ENCODE data around the gene B3GNT9.

Gene B3GNT9

DNA sequence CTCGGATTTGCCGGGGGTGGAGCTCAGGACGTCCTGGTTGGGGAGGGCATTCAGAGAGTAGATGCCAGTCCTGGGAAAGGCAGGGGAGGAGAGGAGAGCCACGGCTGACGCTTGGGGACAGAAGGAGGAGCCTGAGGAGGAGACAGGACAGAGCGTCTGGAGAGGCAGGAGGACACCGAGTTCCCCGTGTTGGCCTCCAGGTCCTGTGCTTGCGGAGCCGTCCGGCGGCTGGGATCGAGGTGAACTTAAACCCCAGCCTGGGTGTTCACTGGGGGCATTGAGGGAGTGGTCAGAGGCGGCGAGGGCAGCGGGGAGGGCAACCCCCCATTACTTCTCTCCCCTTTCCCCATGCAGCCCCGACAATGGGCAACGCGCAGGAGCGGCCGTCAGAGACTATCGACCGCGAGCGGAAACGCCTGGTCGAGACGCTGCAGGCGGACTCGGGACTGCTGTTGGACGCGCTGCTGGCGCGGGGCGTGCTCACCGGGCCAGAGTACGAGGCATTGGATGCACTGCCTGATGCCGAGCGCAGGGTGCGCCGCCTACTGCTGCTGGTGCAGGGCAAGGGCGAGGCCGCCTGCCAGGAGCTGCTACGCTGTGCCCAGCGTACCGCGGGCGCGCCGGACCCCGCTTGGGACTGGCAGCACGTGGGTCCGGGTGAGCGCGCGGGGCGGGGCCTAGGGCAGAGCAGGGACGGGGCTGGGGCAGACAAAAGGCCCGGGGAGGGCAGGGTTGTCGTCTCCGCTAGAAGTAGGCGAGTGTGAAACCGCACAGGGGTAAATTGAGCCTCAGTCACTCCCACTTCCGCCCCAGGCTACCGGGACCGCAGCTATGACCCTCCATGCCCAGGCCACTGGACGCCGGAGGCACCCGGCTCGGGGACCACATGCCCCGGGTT is 23.3 kb upstream of the B3GNT9 start:
- H3K9ac ChIP-seq (ENCODE audit: low read depth, low read length) = peak overlapping the region; percentile 71
- no peaks in the 10 kb centered on the region for H3K36me3 ChIP-seq (ENCODE audit: insufficient read depth, low read length)
- peak overlapping the region; percentile 68 for H3K4me3 ChIP-seq (ENCODE audit: low read length)
- peaks cover 53% of the 10 kb centered on the region for H3K4me1 ChIP-seq (ENCODE audit: control insufficient read depth, insufficient read depth, low read length)
- no peaks in the 10 kb centered on the region for H3K27me3 ChIP-seq (ENCODE audit: control insufficient read depth, insufficient read depth, low read length)
- H3K9me3 ChIP-seq (replicated peaks; ENCODE audit: low read length) = no peaks in the 10 kb centered on the region
- peak overlapping the region; percentile 88 for H3K4me2 ChIP-seq (ENCODE audit: low read length)

DNA sequence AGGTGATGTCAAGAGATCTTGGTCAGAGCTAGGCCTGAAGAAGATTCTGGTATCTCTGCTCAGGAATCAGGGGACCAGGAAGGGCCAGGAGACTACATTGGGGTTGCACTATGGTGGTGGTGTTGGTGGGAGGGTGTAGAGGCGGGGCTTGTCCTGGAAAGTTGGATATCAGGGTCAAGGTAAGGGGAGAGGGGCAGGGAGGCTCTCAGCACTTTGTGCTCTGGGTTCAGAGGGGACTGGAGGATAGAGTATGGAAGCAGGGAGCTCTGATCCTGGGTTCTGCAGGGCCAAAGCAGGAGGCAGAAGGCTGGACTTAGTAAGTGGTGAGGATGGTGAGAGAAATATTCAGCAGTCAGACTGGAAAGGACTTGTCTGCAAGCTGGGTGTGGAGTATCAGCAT is 22.5 kb upstream of the B3GNT9 start:
- no peaks in the 10 kb centered on the region for H3K27me3 ChIP-seq (ENCODE audit: control insufficient read depth, insufficient read depth, low read length)

DNA sequence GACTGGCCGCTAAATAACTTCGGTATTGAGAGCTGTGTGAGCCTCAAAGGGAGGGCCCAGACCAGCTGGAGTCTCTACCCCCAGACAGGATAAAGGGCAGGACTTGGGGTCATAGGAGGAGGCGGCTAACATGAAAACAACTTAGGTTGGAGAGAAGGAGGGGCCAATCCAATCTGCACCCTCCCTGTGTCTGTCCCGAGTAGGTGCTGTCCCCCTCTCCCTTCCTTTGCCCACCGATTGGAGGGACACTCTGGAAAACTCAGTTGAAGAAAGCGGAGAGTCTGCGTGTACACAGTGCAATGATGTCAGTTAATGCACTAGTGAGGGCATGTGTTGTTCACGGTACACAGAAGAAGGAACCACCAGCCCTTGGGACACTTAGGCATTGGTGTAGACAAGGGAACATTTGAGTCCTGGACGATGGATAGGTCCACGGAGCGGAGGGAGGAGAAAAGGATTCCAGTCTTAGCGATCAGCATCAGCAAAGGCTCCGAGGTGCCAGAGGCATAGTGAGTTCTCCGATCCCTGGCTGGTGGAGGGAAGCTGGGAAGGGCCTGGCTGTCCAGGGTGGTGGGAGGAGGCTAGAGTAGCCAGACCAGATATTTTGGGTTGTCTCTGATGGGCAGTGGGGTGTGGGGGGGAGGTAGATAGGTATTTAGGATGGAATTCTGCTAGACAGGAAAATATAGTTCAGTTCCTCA is 20.3 kb upstream of the B3GNT9 start:
- H3K27me3 ChIP-seq (ENCODE audit: control insufficient read depth, insufficient read depth, low read length) = no peaks in the 10 kb centered on the region
- no peaks in the 10 kb centered on the region for H3K9me3 ChIP-seq (replicated peaks; ENCODE audit: low read length)
- no peaks in the 10 kb centered on the region for H3K36me3 ChIP-seq (ENCODE audit: insufficient read depth, low read length)
- H3K4me2 ChIP-seq (ENCODE audit: low read length) = peak overlapping the region; percentile 86
- peak overlapping the region; percentile 78 for H3K9ac ChIP-seq (ENCODE audit: low read depth, low read length)
- peaks cover 51% of the 10 kb centered on the region for H3K4me1 ChIP-seq (ENCODE audit: control insufficient read depth, insufficient read depth, low read length)
- peak overlapping the region; percentile 60 for H3K4me3 ChIP-seq (ENCODE audit: low read length)

More for the DNA sequence above, 22.5 kb upstream of the B3GNT9 start:
- H3K9me3 ChIP-seq (replicated peaks; ENCODE audit: low read length) = no peaks in the 10 kb centered on the region
- peak overlapping the region; percentile 68 for H3K4me3 ChIP-seq (ENCODE audit: low read length)
- no peaks in the 10 kb centered on the region for H3K36me3 ChIP-seq (ENCODE audit: insufficient read depth, low read length)
- peak overlapping the region; percentile 88 for H3K4me2 ChIP-seq (ENCODE audit: low read length)
- peak overlapping the region; percentile 71 for H3K9ac ChIP-seq (ENCODE audit: low read depth, low read length)
- peaks cover 53% of the 10 kb centered on the region for H3K4me1 ChIP-seq (ENCODE audit: control insufficient read depth, insufficient read depth, low read length)

DNA sequence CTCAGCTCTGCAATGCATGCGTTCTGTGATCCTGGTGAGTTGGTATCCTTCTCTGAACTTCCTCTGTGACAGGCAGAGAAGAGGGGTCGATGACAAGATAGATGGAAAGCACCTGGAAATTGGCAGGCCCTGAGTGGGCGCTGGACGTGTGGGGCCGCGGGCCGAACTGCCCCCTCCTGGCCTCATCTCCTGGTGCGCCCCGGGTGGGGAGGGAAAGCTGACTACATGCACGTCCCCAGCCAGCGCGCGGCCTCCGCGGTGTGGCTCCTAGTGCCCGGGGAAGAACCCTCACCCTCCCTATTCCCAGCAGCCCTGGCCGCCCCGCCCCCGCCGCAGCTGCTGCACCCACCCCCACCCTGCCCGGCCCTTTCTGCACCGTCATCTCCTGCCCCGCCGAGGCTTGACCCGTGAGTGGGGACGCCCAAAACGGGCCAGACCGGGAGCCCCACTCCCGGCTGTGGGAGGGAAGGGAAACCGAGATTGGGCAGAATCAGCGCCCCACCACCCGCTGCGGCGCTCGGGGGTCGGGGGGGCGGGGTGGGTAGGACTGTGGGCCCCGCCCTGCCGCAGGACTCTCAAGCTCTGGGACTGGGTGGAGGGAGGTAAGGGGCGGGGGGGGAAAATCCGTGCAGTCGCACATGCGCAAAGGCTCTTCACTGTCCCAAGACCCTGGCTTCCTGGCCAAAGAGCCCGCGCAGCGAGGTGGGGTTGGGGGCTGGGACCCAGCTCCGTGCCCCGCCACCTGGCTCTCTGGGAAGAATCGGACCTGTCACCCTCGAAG is 19.6 kb upstream of the B3GNT9 start, which contains the start of gene NOL3:
Gene NOL3 (plus strand): TSS at position 371 of the 781 bp plus-strand sequence.
- Histone ChIP-seq H3K36me3 (ENCODE audit: insufficient read depth, low read length) (no peaks in the 10 kb centered on the region), H3K4me1 (ENCODE audit: control insufficient read depth, insufficient read depth, low read length) (peaks cover 50% of the 10 kb centered on the region), H3K4me2 (ENCODE audit: low read length) (peak within 1 kb of the TSS; percentile 86), H3K9me3 (replicated peaks; ENCODE audit: low read length) (no peaks in the 10 kb centered on the region), H3K9ac (ENCODE audit: low read depth, low read length) (peak within 1 kb of the TSS; percentile 78), H3K4me3 (ENCODE audit: low read length) (peak within 1 kb of the TSS; percentile 73), H3K27me3 (ENCODE audit: control insufficient read depth, insufficient read depth, low read length) (no peaks in the 10 kb centered on the region)

DNA sequence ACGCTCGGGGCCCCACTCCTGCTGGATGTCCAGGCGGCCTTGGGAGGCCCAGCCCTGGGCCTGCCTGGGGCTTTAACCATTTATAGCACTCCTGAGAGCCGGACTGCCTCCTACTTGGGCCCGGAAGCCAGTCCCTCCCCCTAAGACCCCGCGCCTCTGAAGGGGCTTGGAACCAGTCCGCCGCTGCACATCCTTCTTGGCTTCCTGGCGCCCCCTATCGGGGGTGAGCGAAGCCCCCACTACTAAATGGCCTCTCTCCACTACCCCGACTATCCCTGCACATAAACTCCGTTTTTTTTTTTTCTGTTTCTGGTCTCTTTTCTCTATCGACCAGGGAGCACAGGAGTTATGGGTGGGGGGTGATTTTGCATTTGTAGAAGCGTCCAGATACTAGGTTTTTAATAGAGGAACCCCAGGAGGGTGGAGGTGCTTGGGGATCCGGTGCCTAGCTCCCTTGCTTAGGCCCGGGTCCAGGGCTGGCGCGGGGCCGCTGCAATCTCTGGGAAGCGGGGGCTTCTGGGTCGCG is 18.9 kb upstream of the B3GNT9 start:
- Histone ChIP-seq H3K4me3 (ENCODE audit: low read length) (peak overlapping the region; percentile 73), H3K27me3 (ENCODE audit: control insufficient read depth, insufficient read depth, low read length) (no peaks in the 10 kb centered on the region), H3K4me1 (ENCODE audit: control insufficient read depth, insufficient read depth, low read length) (peaks cover 47% of the 10 kb centered on the region), H3K4me2 (ENCODE audit: low read length) (peak overlapping the region; percentile 86), H3K36me3 (ENCODE audit: insufficient read depth, low read length) (no peaks in the 10 kb centered on the region), H3K9ac (ENCODE audit: low read depth, low read length) (peak overlapping the region; percentile 78), H3K9me3 (replicated peaks; ENCODE audit: low read length) (no peaks in the 10 kb centered on the region)

DNA sequence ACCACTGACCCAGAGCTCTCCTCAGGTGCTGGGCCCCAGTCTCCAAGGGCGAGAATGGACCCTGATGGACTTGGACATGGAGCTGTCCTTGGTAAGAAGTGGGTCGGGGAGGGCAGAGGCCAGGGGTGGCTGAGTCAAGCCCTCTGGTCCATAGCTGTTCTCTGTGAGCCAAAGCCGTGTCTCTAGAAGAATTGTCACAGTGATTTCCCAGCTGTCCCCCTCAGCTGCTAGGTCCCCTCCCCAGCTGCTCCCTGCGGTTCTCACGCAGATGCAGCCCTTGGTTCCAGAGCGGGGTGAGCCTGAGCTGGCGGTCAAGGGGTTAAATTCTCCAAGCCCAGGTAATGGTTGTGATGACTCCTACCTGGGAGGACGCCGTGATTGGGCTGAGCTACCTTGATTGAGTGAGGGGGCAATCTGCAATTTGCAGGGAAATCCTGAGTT is 18.2 kb upstream of the B3GNT9 start:
- Histone ChIP-seq H3K27me3 (ENCODE audit: control insufficient read depth, insufficient read depth, low read length) (peaks cover 2% of the 10 kb centered on the region), H3K4me1 (ENCODE audit: control insufficient read depth, insufficient read depth, low read length) (peaks cover 46% of the 10 kb centered on the region)

DNA sequence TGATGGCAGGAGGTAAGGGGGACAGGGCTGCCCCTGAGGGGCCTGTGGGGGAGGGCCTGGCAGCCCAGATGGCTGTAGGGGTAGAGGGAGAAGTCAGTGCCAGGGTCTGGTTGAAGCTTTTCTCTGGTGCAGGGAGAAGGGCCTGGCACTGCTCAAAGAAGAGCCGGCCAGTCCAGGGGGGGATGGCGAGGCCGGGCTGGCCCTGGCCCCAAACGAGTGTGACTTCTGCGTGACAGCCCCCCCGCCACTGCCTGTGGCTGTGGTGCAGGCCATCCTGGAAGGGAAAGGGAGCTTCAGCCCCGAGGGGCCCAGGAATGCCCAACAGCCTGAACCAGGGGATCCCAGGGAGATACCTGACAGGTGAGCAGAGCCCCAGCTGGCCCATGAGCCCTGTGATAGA is 16.8 kb upstream of the B3GNT9 start:
- H3K4me3 ChIP-seq (ENCODE audit: low read length) = no peak overlapping the region
- H3K27me3 ChIP-seq (ENCODE audit: control insufficient read depth, insufficient read depth, low read length) = peaks cover 16% of the 10 kb centered on the region
- no peak overlapping the region for H3K4me2 ChIP-seq (ENCODE audit: low read length)
- H3K9ac ChIP-seq (ENCODE audit: low read depth, low read length) = no peak overlapping the region
- peaks cover 49% of the 10 kb centered on the region for H3K4me1 ChIP-seq (ENCODE audit: control insufficient read depth, insufficient read depth, low read length)
- no peaks in the 10 kb centered on the region for H3K36me3 ChIP-seq (ENCODE audit: insufficient read depth, low read length)
- no peaks in the 10 kb centered on the region for H3K9me3 ChIP-seq (replicated peaks; ENCODE audit: low read length)

More for the DNA sequence above, 18.2 kb upstream of the B3GNT9 start:
- Histone ChIP-seq H3K36me3 (ENCODE audit: insufficient read depth, low read length) (no peaks in the 10 kb centered on the region), H3K9ac (ENCODE audit: low read depth, low read length) (no peak overlapping the region), H3K9me3 (replicated peaks; ENCODE audit: low read length) (no peaks in the 10 kb centered on the region), H3K4me2 (ENCODE audit: low read length) (no peak overlapping the region), H3K4me3 (ENCODE audit: low read length) (no peak overlapping the region)

DNA sequence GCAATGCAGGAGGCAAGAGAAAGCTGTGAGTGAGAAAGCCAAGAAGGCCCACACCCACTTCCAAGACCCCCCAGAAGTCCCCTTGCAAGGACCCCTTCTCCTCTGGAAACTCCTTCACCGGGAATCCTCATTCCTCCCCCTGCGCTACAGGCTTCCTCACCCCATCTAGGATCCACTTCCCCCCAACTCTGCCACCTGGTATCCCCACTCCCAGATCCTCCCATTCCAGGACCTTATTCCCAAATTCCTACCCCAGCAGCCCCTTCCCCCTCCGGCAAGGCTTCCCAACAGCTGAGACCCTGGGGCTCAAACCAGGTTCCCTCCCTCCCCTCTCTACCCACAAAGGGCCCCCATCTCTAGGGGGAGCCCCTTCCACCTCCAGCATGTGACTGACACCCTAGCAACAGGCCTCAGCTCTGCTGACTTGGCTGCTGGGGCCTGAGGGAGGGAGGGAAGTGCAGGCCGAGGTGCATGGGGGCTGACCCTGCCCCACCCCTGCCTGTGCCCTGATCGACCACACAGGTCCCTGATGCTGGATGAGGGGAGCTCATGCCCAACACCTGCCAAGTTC is 15.9 kb upstream of the B3GNT9 start:
- H3K36me3 ChIP-seq (ENCODE audit: insufficient read depth, low read length) = no peaks in the 10 kb centered on the region
- no peak overlapping the region for H3K4me2 ChIP-seq (ENCODE audit: low read length)
- peaks cover 18% of the 10 kb centered on the region for H3K27me3 ChIP-seq (ENCODE audit: control insufficient read depth, insufficient read depth, low read length)
- no peaks in the 10 kb centered on the region for H3K9me3 ChIP-seq (replicated peaks; ENCODE audit: low read length)
- peaks cover 49% of the 10 kb centered on the region for H3K4me1 ChIP-seq (ENCODE audit: control insufficient read depth, insufficient read depth, low read length)
- H3K4me3 ChIP-seq (ENCODE audit: low read length) = no peak overlapping the region
- H3K9ac ChIP-seq (ENCODE audit: low read depth, low read length) = no peak overlapping the region

DNA sequence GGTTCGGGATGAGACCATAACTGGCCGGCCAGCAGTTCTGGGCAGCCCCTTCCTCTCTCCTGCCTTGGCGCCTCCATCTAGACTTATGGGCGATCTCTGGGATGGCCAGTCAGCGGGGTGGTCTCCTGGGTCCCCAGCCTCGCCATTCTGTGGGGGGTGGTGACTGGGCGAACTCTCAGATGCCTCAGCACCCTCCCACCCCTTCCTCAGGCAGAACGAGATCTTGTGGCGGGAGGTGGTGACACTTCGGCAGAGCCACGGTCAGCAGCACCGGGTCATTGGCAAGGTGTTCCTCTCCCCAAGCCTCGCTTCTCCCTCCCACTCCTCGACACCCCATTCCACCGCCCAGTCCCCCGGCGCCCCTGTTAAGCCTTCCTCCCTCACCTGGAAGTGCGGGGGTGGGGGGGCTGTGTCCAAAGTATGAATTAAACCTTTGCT is 15.3 kb upstream of the B3GNT9 start:
- Histone ChIP-seq H3K36me3 (ENCODE audit: insufficient read depth, low read length) (no peaks in the 10 kb centered on the region), H3K4me1 (ENCODE audit: control insufficient read depth, insufficient read depth, low read length) (peaks cover 49% of the 10 kb centered on the region), H3K9ac (ENCODE audit: low read depth, low read length) (no peak overlapping the region), H3K4me2 (ENCODE audit: low read length) (no peak overlapping the region), H3K27me3 (ENCODE audit: control insufficient read depth, insufficient read depth, low read length) (peaks cover 18% of the 10 kb centered on the region), H3K9me3 (replicated peaks; ENCODE audit: low read length) (no peaks in the 10 kb centered on the region), H3K4me3 (ENCODE audit: low read length) (no peak overlapping the region)

DNA sequence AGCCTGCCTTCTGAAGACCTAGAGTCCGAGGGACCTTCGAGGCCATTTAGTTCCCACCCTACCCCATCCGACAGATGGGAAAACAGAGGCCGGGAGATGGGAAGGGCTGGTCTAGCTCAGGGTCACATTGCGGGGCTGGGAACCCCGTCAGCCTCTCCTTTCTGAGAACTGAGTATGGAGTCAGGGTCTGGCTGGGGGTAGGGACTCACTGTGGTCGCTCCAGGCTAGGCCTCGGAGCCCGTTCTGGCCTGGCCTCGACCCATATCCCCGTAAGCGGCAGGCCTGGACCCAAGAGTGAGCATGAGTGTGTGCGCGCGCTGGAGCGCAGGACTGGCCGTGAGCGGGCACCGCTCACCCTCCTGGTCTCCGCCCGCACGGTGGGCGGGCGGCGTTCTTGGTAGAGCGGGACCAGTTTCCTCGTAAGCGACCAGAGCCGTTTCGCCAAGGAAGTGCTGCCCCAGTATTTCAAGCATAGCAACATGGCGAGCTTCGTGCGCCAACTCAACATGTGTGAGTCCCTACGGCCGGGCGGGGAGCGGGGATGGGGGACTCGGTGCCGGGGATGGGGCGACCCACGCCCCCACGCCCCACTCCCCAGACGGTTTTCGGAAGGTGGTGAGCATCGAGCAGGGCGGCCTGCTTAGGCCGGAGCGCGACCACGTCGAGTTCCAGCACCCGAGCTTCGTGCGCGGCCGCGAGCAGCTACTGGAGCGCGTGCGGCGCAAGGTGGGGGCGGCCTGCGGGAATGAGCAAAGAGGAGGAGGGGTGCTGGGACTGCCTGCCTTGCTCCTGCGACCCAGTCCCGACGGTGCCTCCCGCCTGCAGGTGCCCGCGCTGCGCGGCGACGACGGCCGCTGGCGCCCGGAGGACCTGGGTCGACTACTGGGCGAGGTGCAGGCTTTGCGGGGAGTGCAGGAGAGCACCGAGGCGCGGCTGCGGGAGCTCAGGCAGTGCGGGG is 14.6 kb upstream of the B3GNT9 start:
- Histone ChIP-seq H3K4me1 (ENCODE audit: control insufficient read depth, insufficient read depth, low read length) (peaks cover 46% of the 10 kb centered on the region), H3K4me3 (ENCODE audit: low read length) (no peak overlapping the region), H3K4me2 (ENCODE audit: low read length) (peak overlapping the region; percentile 76), H3K27me3 (ENCODE audit: control insufficient read depth, insufficient read depth, low read length) (peaks cover 18% of the 10 kb centered on the region), H3K36me3 (ENCODE audit: insufficient read depth, low read length) (no peaks in the 10 kb centered on the region), H3K9ac (ENCODE audit: low read depth, low read length) (no peak overlapping the region), H3K9me3 (replicated peaks; ENCODE audit: low read length) (no peaks in the 10 kb centered on the region)
